ENCODE measurements around the gene ADRA2A.

The ADRA2A gene

GRCh38 chr10:111084366-111085255 lies 7.8 kb downstream of the ADRA2A start:
- Histone ChIP-seq H3K4me3 (ENCODE audit: low read depth, low read length) (no peak overlapping the region), H3K27ac (ENCODE audit: low read depth, low read length) (no peak overlapping the region), H3K9ac (ENCODE audit: low read length) (no peak overlapping the region), H3K27me3 (ENCODE audit: control insufficient read depth, insufficient read depth, low read length) (peaks cover 22% of the 10 kb centered on the region), H3K9me3 (ENCODE audit: control insufficient read depth, insufficient read depth, low read depth, low read length) (no peaks in the 10 kb centered on the region), H3K4me1 (ENCODE audit: control insufficient read depth, insufficient read depth, low read length) (peaks cover 7% of the 10 kb centered on the region; the same call in 1 of the 2 replicates), H3K36me3 (ENCODE audit: control insufficient read depth, insufficient read depth, low read length) (no peaks in the 10 kb centered on the region)

- Histone ChIP-seq H3K4me1 (ENCODE audit: control insufficient read depth, insufficient read depth, low read length) (peaks cover 7% of the 10 kb centered on the region; the same call in 1 of the 2 replicates), H3K4me3 (ENCODE audit: low read depth, low read length) (no peak overlapping the region), H3K27ac (ENCODE audit: low read depth, low read length) (no peak overlapping the region), H3K27me3 (ENCODE audit: control insufficient read depth, insufficient read depth, low read length) (peaks cover 13% of the 10 kb centered on the region; the same call in 1 of the 2 replicates), H3K9me3 (ENCODE audit: control insufficient read depth, insufficient read depth, low read depth, low read length) (no peaks in the 10 kb centered on the region), H3K9ac (ENCODE audit: low read length) (no peak overlapping the region), H3K36me3 (ENCODE audit: control insufficient read depth, insufficient read depth, low read length) (no peaks in the 10 kb centered on the region)
These were observed 9.0 kb downstream of the ADRA2A start for GRCh38 chr10:111085690-111086353.

GRCh38 chr10:111086574-111086973 lies 9.7 kb downstream of the ADRA2A start:
- Histone ChIP-seq H3K4me3 (ENCODE audit: low read depth, low read length) (no peak overlapping the region), H3K9ac (ENCODE audit: low read length) (no peak overlapping the region), H3K36me3 (ENCODE audit: control insufficient read depth, insufficient read depth, low read length) (no peaks in the 10 kb centered on the region), H3K27ac (ENCODE audit: low read depth, low read length) (no peak overlapping the region), H3K9me3 (ENCODE audit: control insufficient read depth, insufficient read depth, low read depth, low read length) (no peaks in the 10 kb centered on the region), H3K4me1 (ENCODE audit: control insufficient read depth, insufficient read depth, low read length) (peaks cover 7% of the 10 kb centered on the region; the same call in 1 of the 2 replicates), H3K27me3 (ENCODE audit: control insufficient read depth, insufficient read depth, low read length) (peaks cover 9% of the 10 kb centered on the region; the same call in 1 of the 2 replicates)

- 0 out of 2 replicates have a peak, but pooled peaks cover 2% of the 10 kb centered on the region for H3K27me3 ChIP-seq (ENCODE audit: control insufficient read depth, insufficient read depth, low read length)
- H3K4me3 ChIP-seq (ENCODE audit: low read depth, low read length): no peak overlapping the region
- no peaks in the 10 kb centered on the region for H3K36me3 ChIP-seq (ENCODE audit: control insufficient read depth, insufficient read depth, low read length)
- no peak overlapping the region for H3K27ac ChIP-seq (ENCODE audit: low read depth, low read length)
- peaks cover 5% of the 10 kb centered on the region; the same call in 1 of the 2 replicates for H3K4me1 ChIP-seq (ENCODE audit: control insufficient read depth, insufficient read depth, low read length)
- no peak overlapping the region for H3K9ac ChIP-seq (ENCODE audit: low read length)
- no peaks in the 10 kb centered on the region for H3K9me3 ChIP-seq (ENCODE audit: control insufficient read depth, insufficient read depth, low read depth, low read length)
These were observed 10.5 kb downstream of the ADRA2A start for GRCh38 chr10:111087331-111087756.

GRCh38 chr10:111087968-111088505 lies 11.2 kb downstream of the ADRA2A start:
- H3K4me3 ChIP-seq (ENCODE audit: low read depth, low read length): no peak overlapping the region
- H3K9ac ChIP-seq (ENCODE audit: low read length): no peak overlapping the region
- H3K27me3 ChIP-seq (ENCODE audit: control insufficient read depth, insufficient read depth, low read length): no peaks in the 10 kb centered on the region
- no peaks in the 10 kb centered on the region for H3K36me3 ChIP-seq (ENCODE audit: control insufficient read depth, insufficient read depth, low read length)
- no peaks in the 10 kb centered on the region for H3K4me1 ChIP-seq (ENCODE audit: control insufficient read depth, insufficient read depth, low read length)
- no peaks in the 10 kb centered on the region for H3K9me3 ChIP-seq (ENCODE audit: control insufficient read depth, insufficient read depth, low read depth, low read length)
- no peak overlapping the region for H3K27ac ChIP-seq (ENCODE audit: low read depth, low read length)

GRCh38 chr10:111089293-111089692 lies 12.5 kb downstream of the ADRA2A start:
- no peak overlapping the region for H3K27ac ChIP-seq (ENCODE audit: low read depth, low read length)
- H3K4me1 ChIP-seq (ENCODE audit: control insufficient read depth, insufficient read depth, low read length): no peaks in the 10 kb centered on the region
- no peaks in the 10 kb centered on the region for H3K27me3 ChIP-seq (ENCODE audit: control insufficient read depth, insufficient read depth, low read length)
- H3K4me3 ChIP-seq (ENCODE audit: low read depth, low read length): no peak overlapping the region
- H3K36me3 ChIP-seq (ENCODE audit: control insufficient read depth, insufficient read depth, low read length): no peaks in the 10 kb centered on the region
- no peak overlapping the region for H3K9ac ChIP-seq (ENCODE audit: low read length)
- H3K9me3 ChIP-seq (ENCODE audit: control insufficient read depth, insufficient read depth, low read depth, low read length): no peaks in the 10 kb centered on the region

GRCh38 chr10:111091833-111092232 lies 15.0 kb downstream of the ADRA2A start:
- H3K36me3 ChIP-seq (ENCODE audit: control insufficient read depth, insufficient read depth, low read length): no peaks in the 10 kb centered on the region
- no peak overlapping the region for H3K27ac ChIP-seq (ENCODE audit: low read depth, low read length)
- no peaks in the 10 kb centered on the region for H3K27me3 ChIP-seq (ENCODE audit: control insufficient read depth, insufficient read depth, low read length)
- no peak overlapping the region for H3K9ac ChIP-seq (ENCODE audit: low read length)
- no peaks in the 10 kb centered on the region for H3K9me3 ChIP-seq (ENCODE audit: control insufficient read depth, insufficient read depth, low read depth, low read length)
- H3K4me3 ChIP-seq (ENCODE audit: low read depth, low read length): no peak overlapping the region
- no peaks in the 10 kb centered on the region for H3K4me1 ChIP-seq (ENCODE audit: control insufficient read depth, insufficient read depth, low read length)

- Histone ChIP-seq H3K9me3 (ENCODE audit: control insufficient read depth, insufficient read depth, low read depth, low read length) (no peaks in the 10 kb centered on the region), H3K4me1 (ENCODE audit: control insufficient read depth, insufficient read depth, low read length) (no peaks in the 10 kb centered on the region), H3K9ac (ENCODE audit: low read length) (no peak overlapping the region), H3K4me3 (ENCODE audit: low read depth, low read length) (no peak overlapping the region), H3K27me3 (ENCODE audit: control insufficient read depth, insufficient read depth, low read length) (no peaks in the 10 kb centered on the region), H3K27ac (ENCODE audit: low read depth, low read length) (no peak overlapping the region), H3K36me3 (ENCODE audit: control insufficient read depth, insufficient read depth, low read length) (no peaks in the 10 kb centered on the region)
These were observed 17.0 kb downstream of the ADRA2A start for GRCh38 chr10:111093741-111094380.

GRCh38 chr10:111098679-111099437 lies 22.0 kb downstream of the ADRA2A start:
- no peaks in the 10 kb centered on the region for H3K27me3 ChIP-seq (ENCODE audit: control insufficient read depth, insufficient read depth, low read length)
- no peaks in the 10 kb centered on the region for H3K36me3 ChIP-seq (ENCODE audit: control insufficient read depth, insufficient read depth, low read length)
- no peak overlapping the region for H3K4me3 ChIP-seq (ENCODE audit: low read depth, low read length)
- H3K4me1 ChIP-seq (ENCODE audit: control insufficient read depth, insufficient read depth, low read length): no peaks in the 10 kb centered on the region
- H3K27ac ChIP-seq (ENCODE audit: low read depth, low read length): no peak overlapping the region
- H3K9ac ChIP-seq (ENCODE audit: low read length): no peak overlapping the region
- no peaks in the 10 kb centered on the region for H3K9me3 ChIP-seq (ENCODE audit: control insufficient read depth, insufficient read depth, low read depth, low read length)

- H3K9me3 ChIP-seq (ENCODE audit: control insufficient read depth, insufficient read depth, low read depth, low read length): no peaks in the 10 kb centered on the region
- H3K9ac ChIP-seq (ENCODE audit: low read length): no peak overlapping the region
- H3K4me1 ChIP-seq (ENCODE audit: control insufficient read depth, insufficient read depth, low read length): no peaks in the 10 kb centered on the region
- H3K27ac ChIP-seq (ENCODE audit: low read depth, low read length): no peak overlapping the region
- H3K4me3 ChIP-seq (ENCODE audit: low read depth, low read length): no peak overlapping the region
- no peaks in the 10 kb centered on the region for H3K36me3 ChIP-seq (ENCODE audit: control insufficient read depth, insufficient read depth, low read length)
- no peaks in the 10 kb centered on the region for H3K27me3 ChIP-seq (ENCODE audit: control insufficient read depth, insufficient read depth, low read length)
These were observed 23.4 kb downstream of the ADRA2A start for GRCh38 chr10:111100198-111100597.
